Prostate gland (tissue), 2 donors: ENCODE results near the gene PEAK1.
"Not testable (repeated sequence)": the region's sequence is repeated elsewhere in the genome, so short reads cannot be mapped to it uniquely, and the experiment has no call there.

Experiments
- CTCF ChIP-seq, 4 experiments: fragments of 200-600 bp in 2 of 4; fragments of 450-650 bp in 2 of 4; sonication (generic) in 2 of 4; IDR thresholded peaks; 1 replicate in 3 of 4; 2 replicates in 1 of 4; pipeline ENCODE4 v1.5.1; 2016 to 2019; ENCODE audit warnings: antibody characterized with exemption in 4 of 4, mild to moderate bottlenecking in 2 of 4, moderate library complexity in 2 of 4
- POLR2AphosphoS5 ChIP-seq: sonication (generic); formaldehyde crosslinking; IDR thresholded peaks from one replicate; pipeline ENCODE4 v1.6.1; 2017; ENCODE audit warnings: antibody characterized with exemption

DNA sequence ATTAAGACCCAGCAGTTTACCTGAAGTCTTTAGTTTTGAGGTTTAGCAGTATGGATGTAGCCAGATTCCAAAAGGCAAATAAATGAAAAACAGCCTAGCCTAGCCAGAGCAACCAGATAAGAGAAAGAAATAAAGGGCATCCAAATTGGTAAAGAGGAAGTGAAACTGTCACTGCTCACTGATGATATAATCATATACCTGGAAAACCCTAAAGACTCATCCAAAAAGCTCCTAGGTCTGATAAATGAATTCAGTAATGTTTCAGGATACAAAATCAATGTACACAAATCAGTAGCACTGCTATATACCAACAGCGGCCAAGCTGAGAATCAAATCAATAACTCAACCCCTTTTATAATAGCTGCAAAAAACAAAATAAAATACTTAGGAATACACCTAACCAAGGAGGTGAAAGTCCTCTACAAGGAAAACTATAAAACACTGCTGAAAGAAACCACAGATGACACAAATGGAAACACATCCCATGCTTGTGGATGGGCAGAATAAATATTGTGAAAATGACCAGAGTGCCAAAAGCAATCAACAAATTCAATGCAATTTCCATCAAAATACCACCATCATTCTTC lies 13.6 kb downstream of the PEAK1 start:
- not testable (repeated sequence) for TF ChIP-seq CTCF (IDR thresholded peaks at IDR 0.05); POLR2AphosphoS5
